Activated T-cell treated with anti-CD3 and anti-CD28 coated beads, Interleukin-2, amount 50 U/mL, for 72 hours (primary cell): ENCODE data around the gene PLA2G5. TPM values are rescaled to one million over a fixed set of nuclear protein-coding genes. Genes with fewer than 3 reads are reported as not detected.
"Not testable (repeated sequence)": the region's sequence is repeated elsewhere in the genome, so short reads cannot be mapped to it uniquely, and the experiment has no call there.

Experiments used
- ATAC-seq, 2 donors: fragments of 150-1000 bp; cut with Tn5 transposase; replicated peaks in 1 of 2; 2 replicates each; pipeline ENCODE4 v1.10.0; 2021; ENCODE audit warnings: moderate library complexity in 2 of 2, mild to moderate bottlenecking in 1 of 2
- DNase-seq, 2 donors: peaks; one replicate each; pipeline ENCODE4 v3.0.0; 2021 to 2022; ENCODE audit warnings: mixed read lengths in 1 of 2
- H3K27ac Mint-ChIP-seq: one replicate; pipeline ENCODE4 v1.8.0; 2022; ENCODE audit warnings: mild to moderate bottlenecking, moderate library complexity, mixed read lengths
- H3K27me3 Mint-ChIP-seq: one replicate; pipeline ENCODE4 v1.8.0; 2022; ENCODE audit warnings: low read depth, mixed read lengths
- H3K36me3 Mint-ChIP-seq, 2 donors: one replicate each; pipeline ENCODE4 v1.8.0; 2022; ENCODE audit warnings: mixed read lengths in 2 of 2, mild to moderate bottlenecking in 1 of 2; ENCODE audit not compliant: insufficient read depth in 2 of 2
- H3K4me1 Mint-ChIP-seq: one replicate; pipeline ENCODE4 v1.8.0; 2022; ENCODE audit warnings: low read depth, mixed read lengths
- H3K4me3 Mint-ChIP-seq, 2 donors: one replicate each; pipeline ENCODE4 v1.8.0; 2022; ENCODE audit warnings: mild to moderate bottlenecking in 2 of 2, mixed read lengths in 2 of 2, moderate library complexity in 2 of 2
- H3K9me3 Mint-ChIP-seq, 2 donors: one replicate each; pipeline ENCODE4 v1.8.0; 2022; ENCODE audit warnings: mixed read lengths in 2 of 2
- total RNA-seq, 2 donors: library from RNA; stranded (reverse); gene quantifications; one replicate each; pipeline ENCODE4 v1.2.3, GENCODE V29; 2022

PLA2G5 gene
- total RNA-seq, 2 donors from 2014 or later, result not detected

DNA sequence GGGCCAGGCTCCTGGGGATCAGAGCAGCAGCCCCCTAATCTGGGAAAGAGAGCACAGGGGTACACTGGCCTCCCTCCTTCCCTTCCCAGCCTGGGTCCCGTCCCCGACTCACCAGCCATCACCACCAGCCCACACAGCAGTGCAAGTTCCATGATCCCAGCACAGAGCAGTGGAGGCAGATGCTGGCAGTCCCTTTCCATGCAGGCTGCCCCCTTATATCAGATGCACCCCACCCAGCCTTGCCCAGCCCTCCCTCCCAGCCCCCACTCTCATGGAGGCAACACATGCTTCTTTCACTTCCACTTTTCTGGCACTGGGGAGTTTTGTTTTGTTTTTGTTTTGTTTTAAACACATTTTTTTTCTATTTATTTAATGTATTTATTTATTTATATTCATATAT lies 49.4 kb downstream of the PLA2G5 start, which contains the start of gene PLA2G2D:
Gene PLA2G2D (minus strand): TSS at position 190 of the 400 bp plus-strand sequence. CDS start 38 bp downstream, at position 152.
- Mint-ChIP-seq H3K27ac (no peak within 1 kb of the TSS), H3K9me3 (no peaks in the 10 kb centered on the region), H3K27me3 (peaks cover 38% of the 10 kb centered on the region), H3K4me3 (no peak within 1 kb of the TSS), H3K4me1 (no peaks in the 10 kb centered on the region), H3K36me3 (no peaks in the 10 kb centered on the region)
- no peak for DNase-seq
- ATAC-seq, result no peak

DNA sequence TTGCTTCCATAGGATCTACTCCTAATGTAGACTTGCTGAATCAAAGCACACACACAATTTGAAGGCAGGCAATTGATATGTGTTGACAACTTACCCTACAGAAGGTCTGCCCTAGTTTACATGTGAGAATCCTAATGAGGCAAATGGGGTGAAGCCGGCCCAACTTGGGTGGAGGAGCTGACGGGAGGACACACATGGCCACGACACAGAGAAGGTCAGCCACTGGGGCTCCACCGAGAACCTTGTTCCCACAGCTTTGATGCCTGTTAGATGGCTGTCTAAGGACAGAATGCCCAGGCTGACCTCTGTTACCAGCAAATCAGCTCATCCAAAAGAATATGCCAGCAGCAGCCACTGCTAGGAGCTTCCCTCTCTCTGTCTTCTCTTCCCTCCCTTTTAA lies 50.8 kb downstream of the PLA2G5 start:
- ATAC-seq (no peak), DNase-seq (no peak)
- H3K9me3 Mint-ChIP-seq, result no peaks in the 10 kb centered on the region
- H3K36me3 Mint-ChIP-seq, result no peaks in the 10 kb centered on the region
- H3K4me1 Mint-ChIP-seq, result peaks cover 7% of the 10 kb centered on the region
- no peak overlapping the region for H3K27ac Mint-ChIP-seq
- H3K27me3 Mint-ChIP-seq, result peaks cover 41% of the 10 kb centered on the region
- H3K4me3 Mint-ChIP-seq, result no peak overlapping the region

DNA sequence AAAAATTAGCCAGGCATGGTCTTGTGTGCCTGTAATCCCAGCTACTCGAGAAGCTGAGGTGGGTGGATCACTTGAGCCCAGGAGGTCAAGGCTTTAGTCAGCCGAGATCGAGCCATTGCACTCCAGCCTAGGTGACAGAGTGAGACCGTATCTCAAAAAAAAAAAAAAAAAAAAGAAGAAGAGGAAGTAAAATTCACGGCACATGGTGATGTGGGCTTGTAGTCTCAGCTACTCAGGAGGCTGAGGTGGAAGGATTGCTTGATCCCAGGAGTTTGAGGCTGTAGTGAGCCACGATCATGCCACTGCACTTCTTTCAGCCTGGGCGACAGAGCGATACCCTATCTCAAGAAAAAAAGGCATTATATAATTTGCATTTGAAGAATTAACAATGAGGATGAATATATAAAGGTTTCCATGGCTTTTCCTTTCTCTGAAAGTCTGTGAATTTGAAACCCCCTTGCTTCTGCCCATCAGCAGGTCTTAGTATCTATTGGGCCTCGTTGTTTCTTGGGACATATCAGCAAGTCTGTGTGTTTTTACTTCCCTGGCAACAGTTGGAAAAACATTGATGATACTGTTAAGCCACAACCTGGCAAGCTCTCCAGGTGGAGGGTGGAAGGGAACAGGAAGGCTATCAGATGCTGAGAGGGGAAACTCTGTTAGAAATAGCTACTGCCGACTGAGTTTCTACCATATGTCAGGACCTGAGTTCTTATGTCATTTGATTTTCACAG lies 53.9 kb downstream of the PLA2G5 start:
- Mint-ChIP-seq H3K27me3 (peaks cover 41% of the 10 kb centered on the region), H3K36me3 (no peaks in the 10 kb centered on the region)

DNA sequence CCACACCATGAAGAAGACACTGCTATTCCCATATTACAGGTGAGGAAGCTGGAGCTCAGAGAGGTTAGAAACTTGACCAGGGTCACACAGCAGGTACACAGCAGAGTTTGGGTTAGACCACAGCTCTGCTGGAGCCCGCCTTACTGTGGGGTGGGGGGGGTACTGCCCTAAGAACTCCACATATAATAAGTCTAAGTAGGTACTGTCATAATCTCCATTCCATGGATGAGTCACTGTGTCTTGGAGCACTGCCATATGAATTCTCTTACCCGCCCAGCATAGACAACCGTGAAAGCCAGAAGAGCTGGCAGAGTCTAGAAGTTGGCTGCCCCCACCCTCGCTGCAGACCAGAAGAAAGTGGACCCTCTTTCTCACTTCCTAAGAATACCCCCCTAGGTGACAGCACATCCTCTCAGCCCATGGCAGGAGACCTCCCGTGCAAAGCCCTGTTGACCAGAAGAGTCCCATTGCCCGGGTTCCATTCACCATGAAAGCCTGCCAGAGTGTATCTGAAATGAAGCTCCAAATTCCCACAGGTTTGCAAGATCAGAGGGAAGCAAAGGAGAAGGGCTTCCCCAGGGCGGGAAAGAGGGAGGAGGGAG lies 54.6 kb downstream of the PLA2G5 start:
- H3K4me3 Mint-ChIP-seq, result no peak overlapping the region
- no peaks in the 10 kb centered on the region for H3K9me3 Mint-ChIP-seq
- H3K27me3 Mint-ChIP-seq, result peaks cover 41% of the 10 kb centered on the region
- H3K36me3 Mint-ChIP-seq, result no peaks in the 10 kb centered on the region
- peak in 1 of 2 donors; percentile 23 for DNase-seq
- ATAC-seq, result peak; percentile 58 to 76
- H3K4me1 Mint-ChIP-seq, result peaks cover 21% of the 10 kb centered on the region
- no peak overlapping the region for H3K27ac Mint-ChIP-seq

More for the DNA sequence above, 53.9 kb downstream of the PLA2G5 start:
- Mint-ChIP-seq H3K27ac (no peak overlapping the region), H3K4me1 (peaks cover 21% of the 10 kb centered on the region), H3K4me3 (no peak overlapping the region), H3K9me3 (no peaks in the 10 kb centered on the region)
- no peak for ATAC-seq
- DNase-seq, result no peak

DNA sequence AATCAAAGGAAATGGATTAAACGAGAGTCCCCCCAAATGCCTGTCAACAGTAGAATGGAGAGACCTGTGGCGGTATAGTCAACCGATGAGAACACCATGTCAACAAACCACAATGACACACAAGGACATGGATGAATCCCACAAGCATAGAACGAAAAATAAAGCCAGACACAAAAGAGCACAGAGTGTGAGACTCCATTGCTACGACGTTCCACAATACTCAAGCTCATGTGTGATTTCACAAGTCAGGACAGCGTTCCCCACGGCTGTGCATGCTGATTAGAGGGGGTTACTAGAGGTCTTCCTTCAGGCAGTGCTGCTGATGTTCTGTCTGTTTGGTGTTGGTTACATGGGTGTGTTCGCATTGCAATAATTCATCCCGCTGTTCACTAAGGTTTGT lies 55.1 kb downstream of the PLA2G5 start:
- DNase-seq, result no peak
- Mint-ChIP-seq H3K4me3 (no peak overlapping the region), H3K27ac (no peak overlapping the region), H3K4me1 (peaks cover 21% of the 10 kb centered on the region), H3K36me3 (no peaks in the 10 kb centered on the region), H3K27me3 (peaks cover 36% of the 10 kb centered on the region), H3K9me3 (peaks cover 0 to 3% of the 10 kb centered on the region in 2 donors)
- ATAC-seq, result peak in 1 of 2 donors; percentile 41

DNA sequence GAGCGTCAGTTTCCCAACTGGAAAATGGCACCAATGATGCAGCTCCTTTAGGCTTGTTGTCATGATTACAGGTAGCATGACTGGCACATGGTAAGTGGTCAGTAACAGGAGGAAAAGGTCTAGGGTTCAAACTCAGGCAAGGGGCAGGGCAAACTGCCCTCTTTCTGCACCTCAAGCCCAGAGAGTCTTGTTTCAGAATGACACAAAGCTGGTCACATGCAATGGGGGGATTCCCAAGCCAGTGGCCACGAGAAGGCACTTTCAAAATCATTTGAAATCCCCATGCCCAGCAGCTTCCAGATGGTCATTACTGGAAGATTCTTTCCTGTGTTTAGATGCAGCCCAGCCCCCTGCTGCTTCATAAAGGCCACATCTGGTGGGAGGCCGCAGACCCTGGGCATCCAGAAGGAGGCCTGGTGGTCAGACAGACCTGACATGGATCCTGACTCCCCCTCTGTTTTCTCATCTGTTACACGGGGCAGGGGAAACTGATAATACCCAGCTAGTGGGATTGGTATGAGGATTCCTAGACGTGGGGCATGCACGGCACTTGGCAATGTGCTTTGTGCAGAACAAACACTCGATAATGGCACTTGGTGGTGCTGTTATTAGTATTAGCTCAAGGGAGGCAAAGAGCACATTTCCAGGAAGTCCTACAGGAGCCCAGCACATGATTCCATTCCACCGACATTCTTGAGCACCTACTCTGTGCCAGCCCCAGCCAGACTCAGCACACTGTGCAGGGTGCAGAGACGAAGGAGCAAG lies 56.2 kb downstream of the PLA2G5 start:
- Mint-ChIP-seq H3K36me3 (no peaks in the 10 kb centered on the region), H3K4me1 (peaks cover 21% of the 10 kb centered on the region), H3K9me3 (peaks cover 0 to 3% of the 10 kb centered on the region in 2 donors), H3K4me3 (no peak overlapping the region), H3K27me3 (peaks cover 27% of the 10 kb centered on the region), H3K27ac (no peak overlapping the region)
- ATAC-seq, result peak; percentile 43 to 53
- DNase-seq, result peak; percentile 12 to 16

DNA sequence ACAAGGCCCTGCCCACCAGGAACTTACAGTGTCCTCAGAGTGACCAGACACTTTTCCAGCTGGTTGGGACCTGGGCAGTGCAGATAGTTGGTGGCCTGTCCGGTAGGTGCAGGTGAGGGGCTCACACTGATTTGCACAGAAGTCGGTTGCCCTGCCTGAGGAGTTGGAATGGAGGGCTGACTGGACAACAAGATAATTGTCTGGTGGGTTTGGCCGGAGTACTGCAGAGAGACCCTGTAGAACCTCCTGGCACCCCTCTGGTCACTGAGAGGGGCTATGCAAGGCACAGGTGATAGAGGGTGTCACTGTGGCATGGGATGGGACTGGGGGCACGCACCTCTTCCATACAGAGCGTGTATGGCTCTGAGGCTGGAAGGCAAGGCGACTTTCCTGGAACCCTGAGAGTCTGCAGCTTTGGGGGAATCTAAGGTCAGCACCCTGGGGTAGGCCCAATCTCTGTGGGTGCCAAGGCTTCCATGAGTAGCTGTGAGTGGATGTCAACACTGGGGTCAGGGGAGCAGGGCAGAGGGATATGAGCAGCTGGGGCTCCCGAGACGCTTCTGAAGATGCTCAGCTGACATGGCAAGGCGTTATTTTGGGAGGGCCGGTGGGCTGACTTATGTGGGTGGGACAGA lies 56.9 kb downstream of the PLA2G5 start:
- peaks cover 22% of the 10 kb centered on the region for H3K27me3 Mint-ChIP-seq
- ATAC-seq, result no peak
- H3K9me3 Mint-ChIP-seq, result peaks cover 0 to 3% of the 10 kb centered on the region in 2 donors
- no peak overlapping the region for H3K27ac Mint-ChIP-seq
- peaks cover 21% of the 10 kb centered on the region for H3K4me1 Mint-ChIP-seq
- H3K36me3 Mint-ChIP-seq, result no peaks in the 10 kb centered on the region
- H3K4me3 Mint-ChIP-seq, result no peak overlapping the region
- no peak for DNase-seq

DNA sequence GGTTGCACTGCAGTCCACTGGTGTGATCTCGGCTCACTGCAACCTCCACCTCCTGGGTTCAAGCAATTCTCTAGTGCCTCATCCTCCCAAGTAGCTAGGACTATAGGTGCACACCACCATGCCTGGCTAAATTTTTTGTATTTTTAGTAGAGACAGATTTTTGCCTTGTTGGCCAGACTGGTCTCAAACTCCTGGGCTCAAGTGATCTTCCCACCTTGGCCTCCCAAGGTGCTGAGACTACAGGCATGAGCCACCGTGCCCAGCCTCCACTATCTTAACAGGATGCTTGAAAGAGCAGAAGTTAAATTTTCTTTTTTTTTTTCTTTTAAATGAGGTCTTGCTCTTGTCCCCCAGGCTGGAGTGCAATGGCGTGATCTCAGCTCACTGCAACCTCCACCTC lies 60.5 kb downstream of the PLA2G5 start:
- peaks cover 14% of the 10 kb centered on the region for H3K4me1 Mint-ChIP-seq
- ATAC-seq, H3K9me3 Mint-ChIP-seq, H3K4me3 Mint-ChIP-seq, DNase-seq, H3K27ac Mint-ChIP-seq, H3K36me3 Mint-ChIP-seq: not testable (repeated sequence)
- H3K27me3 Mint-ChIP-seq, result peaks cover 21% of the 10 kb centered on the region

DNA sequence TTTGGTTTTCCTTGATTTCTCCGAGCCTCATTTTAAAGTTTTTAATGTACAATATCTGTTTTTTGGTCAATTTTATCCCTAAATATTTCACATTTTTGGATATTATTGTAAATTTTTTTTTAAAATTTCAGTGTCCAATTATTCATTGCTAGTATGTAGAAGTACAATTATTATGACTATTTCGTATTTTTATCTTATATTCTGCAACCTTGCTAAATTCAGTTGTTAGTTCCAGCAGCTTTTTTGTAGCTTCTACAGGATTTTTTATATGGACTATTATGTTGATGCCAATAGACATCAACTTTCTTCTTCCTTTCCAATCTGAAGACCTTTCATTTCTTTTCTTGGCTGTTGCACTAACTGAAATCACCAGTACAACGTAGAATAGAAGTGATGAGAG lies 65.0 kb downstream of the PLA2G5 start:
- H3K36me3 Mint-ChIP-seq, result peaks cover 0 to 1% of the 10 kb centered on the region in 2 donors
- no peak for ATAC-seq
- H3K27ac Mint-ChIP-seq, result no peak overlapping the region

DNA sequence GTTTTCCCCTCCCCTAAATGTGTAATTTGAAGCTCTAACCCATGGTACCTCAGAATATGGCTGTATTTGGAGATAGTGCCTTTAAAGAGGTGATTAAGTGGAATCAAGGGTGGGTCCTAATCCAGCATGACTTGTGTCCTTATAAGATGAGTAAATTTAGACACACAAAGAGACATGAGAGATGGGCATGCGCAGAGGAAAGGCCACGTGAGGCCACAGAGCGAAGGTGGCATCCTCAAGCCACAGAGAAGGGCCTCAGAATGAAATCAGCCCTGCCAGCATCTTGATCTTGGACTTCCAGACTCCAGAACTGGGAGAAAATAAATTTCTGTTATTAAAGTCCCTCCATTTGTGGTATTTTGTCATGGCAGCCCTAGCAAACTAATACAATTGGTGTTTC lies 66.3 kb downstream of the PLA2G5 start:
- Mint-ChIP-seq H3K4me1 (no peaks in the 10 kb centered on the region), H3K36me3 (peaks cover 0 to 1% of the 10 kb centered on the region in 2 donors), H3K27me3 (peaks cover 38% of the 10 kb centered on the region), H3K27ac (no peak overlapping the region), H3K9me3 (peaks cover 2% of the 10 kb centered on the region in 2 donors), H3K4me3 (no peak overlapping the region)
- DNase-seq (no peak), ATAC-seq (no peak)

More for the DNA sequence above, 65.0 kb downstream of the PLA2G5 start:
- Mint-ChIP-seq H3K4me1 (no peaks in the 10 kb centered on the region), H3K9me3 (peaks cover 2% of the 10 kb centered on the region in 2 donors), H3K4me3 (no peak overlapping the region), H3K27me3 (peaks cover 33% of the 10 kb centered on the region)
- DNase-seq, result no peak

DNA sequence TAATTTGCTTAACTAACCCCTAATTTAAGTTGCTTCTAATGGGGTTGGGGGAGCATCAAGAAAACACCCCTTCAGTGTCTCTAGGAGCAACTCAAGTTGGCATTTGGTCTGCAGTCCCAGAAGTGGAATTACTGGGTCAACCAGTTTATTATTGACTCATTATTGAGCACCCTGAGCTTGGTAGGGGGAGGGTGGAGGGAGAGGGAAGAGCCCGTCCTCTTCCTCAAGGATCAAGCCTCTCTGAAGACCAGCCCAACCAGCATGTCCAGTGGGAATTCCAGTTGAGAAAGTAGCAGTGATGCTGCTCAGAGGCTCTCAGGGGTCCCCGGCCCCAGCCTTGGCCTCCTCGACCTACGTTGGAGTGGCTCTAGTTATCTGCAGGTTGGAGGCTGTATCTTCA lies 67.1 kb downstream of the PLA2G5 start:
- Mint-ChIP-seq H3K4me1 (no peaks in the 10 kb centered on the region), H3K27me3 (peaks cover 38% of the 10 kb centered on the region), H3K4me3 (no peak overlapping the region), H3K36me3 (peaks cover 0 to 1% of the 10 kb centered on the region in 2 donors), H3K27ac (no peak overlapping the region), H3K9me3 (peaks cover 2% of the 10 kb centered on the region in 2 donors)
- no peak for ATAC-seq
- DNase-seq, result no peak

DNA sequence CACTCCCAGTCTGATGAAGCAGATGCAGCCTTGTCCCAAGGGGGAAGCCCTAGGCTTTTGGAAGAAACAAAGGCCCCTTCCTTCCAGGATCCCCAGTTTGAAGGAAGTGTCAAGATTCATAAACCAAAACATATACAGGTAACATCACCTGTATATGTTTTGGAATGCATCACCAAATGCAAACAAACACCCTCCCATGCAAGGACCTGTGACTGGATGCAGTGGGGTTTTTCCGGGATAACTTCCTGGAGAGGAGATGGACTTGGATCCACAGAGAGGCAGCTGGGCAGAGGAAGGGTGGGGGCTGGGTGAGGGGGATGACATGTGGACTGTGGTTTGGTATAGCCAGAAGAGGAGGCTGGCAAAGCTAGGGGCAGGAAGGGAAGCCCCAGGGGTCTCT lies 67.6 kb downstream of the PLA2G5 start:
- Mint-ChIP-seq H3K9me3 (no peaks in the 10 kb centered on the region), H3K36me3 (no peaks in the 10 kb centered on the region), H3K27ac (no peak overlapping the region), H3K27me3 (peaks cover 33% of the 10 kb centered on the region), H3K4me1 (no peaks in the 10 kb centered on the region), H3K4me3 (no peak overlapping the region)
- DNase-seq (no peak), ATAC-seq (no peak)

DNA sequence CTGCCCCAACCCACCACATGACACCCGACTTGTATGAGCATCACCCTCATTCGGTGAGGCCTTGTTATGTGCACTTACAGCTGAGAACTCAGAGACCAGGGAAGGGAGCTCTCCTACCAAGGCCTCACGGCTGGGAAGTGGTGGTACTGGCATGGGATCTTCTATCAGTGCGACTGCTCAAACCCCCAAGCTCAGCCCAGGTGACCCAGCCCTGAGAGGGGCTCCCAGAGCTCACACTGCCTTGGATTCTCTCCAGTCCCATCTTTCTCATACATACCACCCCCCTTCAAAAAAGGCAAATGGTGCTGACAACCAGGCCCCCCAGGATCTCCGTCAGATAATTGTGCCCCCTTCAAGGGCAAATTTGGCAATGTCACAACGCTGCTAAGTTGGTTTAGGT lies 68.4 kb downstream of the PLA2G5 start:
- Mint-ChIP-seq H3K27me3 (peaks cover 29% of the 10 kb centered on the region), H3K4me1 (no peaks in the 10 kb centered on the region), H3K36me3 (no peaks in the 10 kb centered on the region), H3K9me3 (no peaks in the 10 kb centered on the region), H3K27ac (no peak overlapping the region), H3K4me3 (no peak overlapping the region)
- DNase-seq (no peak), ATAC-seq (no peak)
